Fibroblast of lung (primary cell): Measurements from ENCODE around the gene NT5C.

Experiments
- EZH2 ChIP-seq: IDR thresholded peaks from 2 replicates; pipeline ENCODE4 v1.5.1; 2012; ENCODE audit warnings: low read length, control low read depth, mild to moderate bottlenecking; ENCODE audit errors: missing control alignments
- TF ChIP-seq, protein P1 (sequence below), 2 donors: IDR thresholded peaks in 1 of 2; conservative IDR thresholded peaks in 1 of 2; 1 replicate in 1 of 2; 2 replicates in 1 of 2; pipeline ENCODE4 v1.5.1; 2011 to 2012; ENCODE audit warnings: low read length in 2 of 2, control low read depth in 1 of 2, inconsistent platforms in 1 of 2, low read depth in 1 of 2, mild to moderate bottlenecking in 1 of 2

DNA sequence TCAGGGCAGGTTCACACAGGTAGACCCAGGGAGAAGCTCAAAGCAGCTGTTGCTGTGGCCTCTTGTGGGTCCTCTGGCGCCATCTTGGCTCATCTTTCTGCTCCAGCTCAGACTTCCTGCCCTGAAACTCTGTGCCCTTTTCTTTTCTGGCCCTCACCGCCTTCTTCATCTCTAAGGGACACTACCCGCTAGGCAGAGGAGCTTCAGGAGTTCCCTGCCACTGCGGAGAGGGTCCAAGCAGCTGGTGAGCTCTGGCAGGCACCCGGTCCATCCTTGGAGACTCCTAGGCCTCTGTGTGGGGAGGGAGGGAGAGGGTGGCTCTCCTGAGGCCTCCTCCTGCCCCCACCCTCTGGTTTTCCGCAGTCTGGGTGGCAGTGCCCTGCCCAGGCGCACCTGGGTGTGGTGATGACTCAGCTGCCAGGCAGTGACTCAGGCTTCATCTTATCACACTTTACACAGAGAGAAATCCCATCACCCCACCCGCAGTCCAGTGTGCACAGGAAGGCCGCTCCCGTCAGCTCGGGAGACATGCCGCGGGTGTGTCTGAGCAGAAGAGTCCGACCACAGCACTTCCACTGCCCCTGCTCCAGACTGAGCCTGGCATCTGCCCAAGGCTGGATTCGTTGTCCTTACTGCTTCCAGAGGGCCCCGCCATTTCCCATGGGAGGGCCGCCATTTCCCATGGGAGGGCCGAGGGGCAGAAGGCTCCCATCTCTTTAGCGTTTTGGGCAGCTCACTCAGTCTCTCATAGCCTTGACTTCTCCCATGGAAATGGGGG is 7.3 kb downstream of the NT5C start:
- TF ChIP-seq, protein P1, sequence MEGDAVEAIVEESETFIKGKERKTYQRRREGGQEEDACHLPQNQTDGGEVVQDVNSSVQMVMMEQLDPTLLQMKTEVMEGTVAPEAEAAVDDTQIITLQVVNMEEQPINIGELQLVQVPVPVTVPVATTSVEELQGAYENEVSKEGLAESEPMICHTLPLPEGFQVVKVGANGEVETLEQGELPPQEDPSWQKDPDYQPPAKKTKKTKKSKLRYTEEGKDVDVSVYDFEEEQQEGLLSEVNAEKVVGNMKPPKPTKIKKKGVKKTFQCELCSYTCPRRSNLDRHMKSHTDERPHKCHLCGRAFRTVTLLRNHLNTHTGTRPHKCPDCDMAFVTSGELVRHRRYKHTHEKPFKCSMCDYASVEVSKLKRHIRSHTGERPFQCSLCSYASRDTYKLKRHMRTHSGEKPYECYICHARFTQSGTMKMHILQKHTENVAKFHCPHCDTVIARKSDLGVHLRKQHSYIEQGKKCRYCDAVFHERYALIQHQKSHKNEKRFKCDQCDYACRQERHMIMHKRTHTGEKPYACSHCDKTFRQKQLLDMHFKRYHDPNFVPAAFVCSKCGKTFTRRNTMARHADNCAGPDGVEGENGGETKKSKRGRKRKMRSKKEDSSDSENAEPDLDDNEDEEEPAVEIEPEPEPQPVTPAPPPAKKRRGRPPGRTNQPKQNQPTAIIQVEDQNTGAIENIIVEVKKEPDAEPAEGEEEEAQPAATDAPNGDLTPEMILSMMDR (conservative IDR thresholded peaks at IDR 0.05 in 1 of 2, IDR thresholded peaks at IDR 0.05 in 1 of 2; ENCODE audit: low read depth in 1 of 2, low read length in 2 of 2) = no peak
- TF ChIP-seq EZH2 = no peak
